Activated CD8-positive, alpha-beta memory T cell treated with anti-CD3 and anti-CD28 coated beads, Interleukin-2, amount 10 ng/mL, durations not matched to agents 7 days and 5 days (primary cell): ENCODE data around the gene KBTBD12. TPM values are rescaled to one million over a fixed set of nuclear protein-coding genes. Genes with fewer than 3 reads are reported as not detected.

ENCODE experiments used
- ATAC-seq: fragments of 150-1000 bp; cut with Tn5 transposase; one replicate; pipeline ENCODE4 v1.10.0; 2021; ENCODE audit warnings: moderate library complexity
- CTCF ChIA-PET: fragments of 350-600 bp; sonication (Branson Sonifier 250); formaldehyde crosslinking; loops from one replicate; lab custom pipeline; 2021; ENCODE audit warnings: antibody characterized with exemption; lab: Charles Lee
- DNase-seq: peaks from one replicate; pipeline ENCODE4 v3.0.0-alpha.2; 2020
- H3K27ac Mint-ChIP-seq: one replicate; pipeline ENCODE4 v1.8.0; 2021; ENCODE audit warnings: mild to moderate bottlenecking, mixed read lengths
- H3K27me3 Mint-ChIP-seq: one replicate; pipeline ENCODE4 v1.8.0; 2021; ENCODE audit warnings: mixed read lengths
- H3K36me3 Mint-ChIP-seq: one replicate; pipeline ENCODE4 v1.8.0; 2021; ENCODE audit warnings: mild to moderate bottlenecking, mixed read lengths
- H3K4me1 Mint-ChIP-seq: one replicate; pipeline ENCODE4 v1.8.0; 2021; ENCODE audit warnings: mixed read lengths
- H3K4me3 Mint-ChIP-seq: one replicate; pipeline ENCODE4 v1.8.0; 2021; ENCODE audit warnings: mild to moderate bottlenecking, moderate library complexity, mixed read lengths
- H3K9me3 Mint-ChIP-seq: one replicate; pipeline ENCODE4 v1.8.0; 2022; ENCODE audit warnings: low read depth, mixed read lengths
- total RNA-seq, 2 experiments: library from RNA; stranded (reverse); gene quantifications; one replicate each; pipeline ENCODE4 v1.2.3, GENCODE V29; 2021

KBTBD12 gene
- total RNA-seq, 2 experiments from 2014 or later, result not detected

DNA sequence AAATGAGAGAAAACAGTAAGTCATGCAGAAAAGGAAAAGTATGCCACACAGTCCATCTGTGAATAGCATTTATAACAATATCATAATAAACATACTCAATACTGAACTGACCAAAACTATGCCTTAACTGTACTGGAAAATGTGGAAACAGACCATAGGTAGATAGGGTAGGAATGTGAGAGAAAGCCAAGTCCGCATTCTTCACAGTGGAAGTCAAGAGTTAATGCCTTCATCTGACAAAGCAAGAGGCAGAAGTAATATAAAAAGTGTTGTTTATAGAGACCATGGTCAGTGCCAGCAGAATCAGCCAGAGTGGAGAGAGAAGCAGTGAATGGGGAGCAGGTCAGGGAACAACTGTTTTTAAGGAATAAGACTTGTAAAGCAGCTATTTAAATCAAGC is 52.3 kb downstream of the KBTBD12 start:
- no peak for DNase-seq
- ATAC-seq, result no peak
- CTCF ChIA-PET, result no interaction called here
- Mint-ChIP-seq H3K27me3 (peaks cover 52% of the 10 kb centered on the region), H3K4me1 (no peaks in the 10 kb centered on the region), H3K27ac (no peak overlapping the region), H3K4me3 (no peak overlapping the region), H3K9me3 (no peaks in the 10 kb centered on the region), H3K36me3 (no peaks in the 10 kb centered on the region)

DNA sequence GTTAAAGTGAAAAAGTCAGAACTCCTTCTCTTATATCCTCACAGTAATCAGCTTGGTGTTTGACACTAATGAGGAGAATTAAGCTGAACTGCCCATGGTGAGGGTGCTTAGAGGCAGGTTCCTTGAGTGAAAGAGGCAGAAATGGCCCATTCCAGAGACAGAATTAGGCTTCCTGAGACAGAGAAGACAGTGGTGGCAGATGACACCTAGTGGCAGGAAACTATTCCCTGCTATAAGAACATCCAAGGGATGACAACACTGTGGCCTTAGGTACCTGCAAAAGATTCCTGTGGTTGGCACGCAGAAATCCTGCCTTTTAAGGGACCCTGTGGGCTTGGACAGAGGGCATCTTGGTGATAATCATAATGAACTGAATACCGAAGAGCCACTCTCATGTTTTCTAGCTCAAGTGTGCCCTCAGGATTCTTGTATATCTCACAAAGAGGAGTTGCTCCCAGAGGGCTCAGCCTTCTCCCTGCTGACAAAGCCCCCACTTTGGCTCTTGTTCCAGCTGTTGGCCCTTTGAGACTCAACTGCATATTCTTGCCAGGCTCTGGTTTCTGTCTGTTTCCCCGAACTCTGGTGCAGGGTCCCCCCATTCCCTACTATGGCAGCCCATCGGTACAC is 56.0 kb downstream of the KBTBD12 start:
- H3K27me3 Mint-ChIP-seq, result peaks cover 70% of the 10 kb centered on the region
- H3K4me3 Mint-ChIP-seq, result no peak overlapping the region
- H3K36me3 Mint-ChIP-seq, result no peaks in the 10 kb centered on the region
- H3K27ac Mint-ChIP-seq, result no peak overlapping the region
- CTCF ChIA-PET, result interaction anchor here (0.6 to 1.6 kb wide), 4 partner anchors 14 to 324 kb away, joined by 3 to 4 read pairs (median 4); no protein-coding TSS in a partner anchor
- ATAC-seq, result peak; percentile 61
- no peak for DNase-seq
- no peaks in the 10 kb centered on the region for H3K9me3 Mint-ChIP-seq
- H3K4me1 Mint-ChIP-seq, result no peaks in the 10 kb centered on the region

DNA sequence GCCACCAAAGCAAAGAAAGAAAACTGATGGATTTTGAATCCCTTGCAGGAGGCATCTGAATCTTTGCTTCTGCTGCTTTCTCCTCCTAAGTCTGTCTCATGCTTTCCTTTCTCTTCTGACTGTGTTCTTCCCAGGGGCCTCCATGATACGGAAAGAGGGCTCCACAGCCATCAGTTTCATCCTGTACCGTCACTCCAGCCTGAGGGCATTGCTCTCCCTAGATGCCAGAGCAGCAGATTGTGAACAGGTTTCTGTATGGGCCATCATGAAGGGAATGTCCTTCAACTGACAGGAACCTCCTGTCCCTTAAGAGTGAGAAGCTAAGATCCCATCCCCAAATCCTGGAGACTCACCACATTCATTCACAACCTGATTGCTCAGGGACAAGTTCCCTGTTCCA is 59.2 kb downstream of the KBTBD12 start:
- H3K27me3 Mint-ChIP-seq, result peaks cover 65% of the 10 kb centered on the region
- no peak overlapping the region for H3K4me3 Mint-ChIP-seq
- H3K9me3 Mint-ChIP-seq, result no peaks in the 10 kb centered on the region
- H3K36me3 Mint-ChIP-seq, result no peaks in the 10 kb centered on the region
- ATAC-seq (no peak), DNase-seq (no peak)
- no peaks in the 10 kb centered on the region for H3K4me1 Mint-ChIP-seq
- no peak overlapping the region for H3K27ac Mint-ChIP-seq
- CTCF ChIA-PET, result no interaction called here

DNA sequence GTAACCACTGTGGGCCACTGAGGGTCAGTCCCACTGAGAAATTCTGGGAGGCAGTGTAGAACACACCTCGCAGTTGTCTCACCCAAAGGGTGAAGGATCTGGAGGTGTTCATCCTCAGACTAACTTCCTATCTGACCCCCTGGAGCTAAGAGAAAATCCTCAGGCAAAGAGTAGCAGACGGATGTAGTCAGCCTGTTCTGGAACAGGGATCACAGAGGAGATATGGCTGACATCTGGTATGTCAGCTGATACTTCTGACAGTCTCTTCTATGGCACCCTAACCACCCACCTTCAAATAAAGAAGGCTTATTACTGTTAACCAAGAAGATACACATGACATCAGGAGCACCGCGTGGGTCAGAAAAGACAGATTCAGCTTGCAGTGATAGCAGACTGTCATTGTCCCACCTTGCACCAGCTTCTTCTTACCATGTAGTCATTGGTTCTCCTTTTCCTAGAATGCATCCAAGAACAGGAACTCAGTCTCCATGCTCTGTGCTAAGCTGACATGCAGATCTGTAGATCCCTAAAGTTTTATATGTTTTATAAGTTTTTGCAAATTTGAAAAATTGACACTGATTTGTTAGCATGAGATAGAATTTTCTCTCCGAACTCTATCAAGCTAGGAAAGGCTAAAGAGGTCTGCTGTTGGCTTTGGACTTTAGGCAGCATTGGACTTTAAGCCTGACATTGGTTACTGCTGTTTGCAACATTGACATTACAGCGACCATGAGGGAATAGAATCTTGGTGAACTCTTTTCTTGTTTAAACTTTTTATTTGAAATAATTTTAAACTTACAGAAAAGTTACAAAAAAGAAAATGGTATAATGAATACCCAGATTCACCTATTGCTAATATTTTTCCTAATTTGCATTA is 60.4 kb downstream of the KBTBD12 start:
- CTCF ChIA-PET, result interaction anchor here (0.6 kb wide), 1 partner anchor 93 kb away, joined by 4 read pairs; no protein-coding TSS in a partner anchor
- Mint-ChIP-seq H3K36me3 (no peaks in the 10 kb centered on the region), H3K9me3 (no peaks in the 10 kb centered on the region), H3K27ac (no peak overlapping the region), H3K4me3 (no peak overlapping the region), H3K27me3 (peaks cover 55% of the 10 kb centered on the region), H3K4me1 (no peaks in the 10 kb centered on the region)
- DNase-seq (no peak), ATAC-seq (no peak)

DNA sequence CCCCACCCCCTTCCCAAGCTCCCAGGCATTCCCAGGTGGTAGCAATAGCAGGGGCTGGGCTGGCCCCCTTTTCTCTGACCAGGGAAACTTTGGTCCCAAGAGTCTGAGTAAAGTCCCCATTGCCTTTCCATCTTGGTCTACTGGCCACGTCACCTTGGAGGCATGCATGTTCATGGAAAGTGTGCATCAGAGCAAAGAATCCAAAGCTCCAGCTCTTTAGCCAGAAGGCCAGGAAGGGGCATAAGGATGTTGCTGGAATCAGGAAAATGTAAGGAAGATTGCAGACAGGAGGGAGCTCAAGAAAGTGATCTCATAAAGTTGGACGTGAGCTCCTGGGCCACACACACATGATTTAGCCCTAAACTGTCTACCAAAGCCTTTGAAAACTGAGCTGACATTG is 63.6 kb downstream of the KBTBD12 start:
- no peak overlapping the region for H3K4me3 Mint-ChIP-seq
- H3K9me3 Mint-ChIP-seq, result no peaks in the 10 kb centered on the region
- peaks cover 41% of the 10 kb centered on the region for H3K27me3 Mint-ChIP-seq
- CTCF ChIA-PET, result interaction anchor here (1.0 kb wide), 1 partner anchor 33 kb away, joined by 3 read pairs; no protein-coding TSS in a partner anchor
- H3K4me1 Mint-ChIP-seq, result no peaks in the 10 kb centered on the region
- no peak for DNase-seq
- ATAC-seq, result no peak
- H3K36me3 Mint-ChIP-seq, result no peaks in the 10 kb centered on the region
- no peak overlapping the region for H3K27ac Mint-ChIP-seq

DNA sequence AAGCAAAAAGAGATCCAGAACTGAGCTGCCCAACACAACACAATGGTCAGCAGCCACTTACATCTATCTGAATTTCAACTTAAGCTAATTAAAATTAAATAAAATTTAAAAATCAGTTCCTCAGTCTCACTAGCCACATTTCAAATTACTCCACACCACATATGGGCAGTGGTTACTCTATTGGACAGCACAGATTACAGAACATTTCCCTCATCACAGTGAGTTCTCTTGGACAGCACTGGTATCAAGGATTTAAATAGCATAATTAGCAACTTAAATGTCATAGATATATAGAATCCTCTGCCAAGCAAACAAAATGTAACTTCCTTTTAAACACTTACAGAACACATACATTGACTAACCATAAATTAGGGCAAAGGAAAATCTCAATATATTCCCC is 64.4 kb downstream of the KBTBD12 start:
- no peaks in the 10 kb centered on the region for H3K4me1 Mint-ChIP-seq
- ATAC-seq (no peak), DNase-seq (no peak)
- H3K27ac Mint-ChIP-seq, result no peak overlapping the region
- H3K36me3 Mint-ChIP-seq, result no peaks in the 10 kb centered on the region
- H3K27me3 Mint-ChIP-seq, result peaks cover 34% of the 10 kb centered on the region
- H3K4me3 Mint-ChIP-seq, result no peak overlapping the region
- H3K9me3 Mint-ChIP-seq, result no peaks in the 10 kb centered on the region
- CTCF ChIA-PET, result interaction anchor here (1.0 kb wide), 1 partner anchor 32 kb away, joined by 3 read pairs; no protein-coding TSS in a partner anchor

DNA sequence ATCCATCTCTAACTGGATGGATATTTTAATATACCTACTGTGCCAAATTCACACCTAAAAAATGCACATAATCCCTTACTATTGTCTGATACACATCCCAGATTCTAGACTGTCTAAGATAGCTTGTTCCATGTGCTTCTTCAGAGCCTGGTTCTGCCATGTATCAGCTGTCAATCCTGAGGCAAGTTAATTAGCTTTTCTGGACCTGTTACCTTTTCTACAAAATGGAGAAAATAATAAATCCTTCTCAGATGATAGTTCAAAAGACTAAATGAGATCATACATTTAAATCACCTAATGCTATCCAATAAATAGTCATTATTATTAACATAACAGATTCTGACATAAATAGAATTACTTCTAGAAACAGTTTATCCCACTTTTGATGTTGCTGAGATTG is 66.1 kb downstream of the KBTBD12 start:
- CTCF ChIA-PET, result no interaction called here
- H3K27ac Mint-ChIP-seq, result no peak overlapping the region
- no peak for DNase-seq
- no peaks in the 10 kb centered on the region for H3K9me3 Mint-ChIP-seq
- H3K36me3 Mint-ChIP-seq, result no peaks in the 10 kb centered on the region
- peaks cover 28% of the 10 kb centered on the region for H3K27me3 Mint-ChIP-seq
- H3K4me3 Mint-ChIP-seq, result no peak overlapping the region
- no peaks in the 10 kb centered on the region for H3K4me1 Mint-ChIP-seq
- ATAC-seq, result no peak

DNA sequence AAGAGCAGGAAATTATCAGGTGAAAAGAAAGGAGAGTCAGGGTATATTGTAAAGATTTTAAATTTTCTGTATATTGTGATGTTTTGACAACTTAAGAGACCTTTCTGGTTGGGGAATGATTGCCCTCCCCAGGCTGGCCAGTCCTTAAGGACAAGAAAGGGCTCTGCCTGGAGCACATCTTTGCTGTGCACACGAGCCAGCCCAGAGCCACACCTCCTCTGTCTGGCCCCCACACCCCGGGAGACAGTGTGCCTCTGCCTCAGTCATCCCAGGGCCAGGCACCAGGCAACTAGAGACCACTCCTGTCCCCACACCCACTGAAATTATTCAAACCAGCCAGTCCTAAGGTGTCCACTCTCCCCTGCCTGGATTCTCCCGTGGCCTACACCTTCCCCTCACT is 67.1 kb downstream of the KBTBD12 start:
- H3K4me3 Mint-ChIP-seq, result no peak overlapping the region
- H3K36me3 Mint-ChIP-seq, result no peaks in the 10 kb centered on the region
- CTCF ChIA-PET, result no interaction called here
- ATAC-seq, result no peak
- peaks cover 20% of the 10 kb centered on the region for H3K27me3 Mint-ChIP-seq
- no peaks in the 10 kb centered on the region for H3K9me3 Mint-ChIP-seq
- H3K27ac Mint-ChIP-seq, result no peak overlapping the region
- no peak for DNase-seq
- H3K4me1 Mint-ChIP-seq, result no peaks in the 10 kb centered on the region

DNA sequence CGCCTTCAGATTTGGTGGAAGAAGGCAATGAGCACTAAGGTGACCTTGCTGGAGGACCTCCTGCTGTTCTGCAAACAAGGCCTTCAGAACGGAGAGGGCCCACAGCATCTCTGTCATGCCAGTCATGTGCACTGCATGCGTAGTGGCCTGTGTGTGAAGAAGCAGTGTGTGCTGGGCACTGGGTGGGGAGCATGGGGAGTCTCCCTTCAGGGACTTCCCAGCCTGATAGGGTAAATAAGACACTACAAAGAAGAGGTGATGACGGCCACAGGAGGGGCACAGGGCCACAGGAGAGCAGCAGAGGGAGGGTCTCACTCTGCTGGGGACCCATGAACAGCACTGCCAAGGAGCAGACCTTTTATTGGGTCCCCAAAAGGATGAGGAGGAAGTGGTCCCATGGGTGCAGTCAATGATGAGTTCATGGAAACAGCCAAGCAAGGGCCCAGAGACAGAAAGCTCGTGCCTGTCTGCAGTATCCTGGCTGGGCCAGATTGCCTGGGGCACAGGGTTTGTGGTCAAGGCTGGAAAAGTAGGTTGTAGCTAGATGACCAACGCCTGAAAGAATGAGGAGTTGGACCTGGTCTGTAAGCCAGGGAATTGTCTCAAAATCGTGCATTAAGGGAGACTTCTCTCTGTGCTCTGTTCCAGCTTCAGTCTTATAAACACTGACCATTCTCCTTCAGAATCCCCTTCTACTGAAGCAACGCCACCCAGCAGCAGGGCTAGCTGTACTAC is 69.4 kb downstream of the KBTBD12 start:
- no peaks in the 10 kb centered on the region for H3K4me1 Mint-ChIP-seq
- ATAC-seq, result no peak
- H3K9me3 Mint-ChIP-seq, result no peaks in the 10 kb centered on the region
- no peak overlapping the region for H3K27ac Mint-ChIP-seq
- H3K4me3 Mint-ChIP-seq, result no peak overlapping the region
- H3K36me3 Mint-ChIP-seq, result no peaks in the 10 kb centered on the region
- no peak for DNase-seq
- CTCF ChIA-PET, result no interaction called here
- peaks cover 7% of the 10 kb centered on the region for H3K27me3 Mint-ChIP-seq

DNA sequence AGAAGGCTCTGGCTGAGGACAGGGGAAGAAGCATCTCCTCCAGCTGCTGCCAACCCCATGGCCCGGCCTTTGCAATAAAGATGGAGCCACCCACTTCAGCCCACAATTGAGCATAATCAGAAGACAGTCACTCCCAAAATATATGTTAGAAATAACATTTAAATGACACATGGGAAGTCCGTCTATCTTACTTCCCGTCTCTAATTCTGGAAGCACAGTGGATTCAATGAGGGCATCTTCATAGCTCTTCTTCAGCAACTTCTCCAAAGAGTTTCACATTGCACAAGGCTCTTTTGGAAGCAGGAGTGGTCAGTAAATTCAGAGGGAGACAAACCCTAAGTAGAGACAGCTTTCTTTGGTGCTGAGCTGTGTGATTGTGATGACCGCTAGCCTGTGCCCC is 70.2 kb downstream of the KBTBD12 start:
- Mint-ChIP-seq H3K36me3 (no peaks in the 10 kb centered on the region), H3K27ac (no peak overlapping the region), H3K27me3 (peaks cover 7% of the 10 kb centered on the region), H3K4me1 (no peaks in the 10 kb centered on the region), H3K9me3 (no peaks in the 10 kb centered on the region), H3K4me3 (no peak overlapping the region)
- DNase-seq (no peak), ATAC-seq (no peak)
- CTCF ChIA-PET, result no interaction called here

DNA sequence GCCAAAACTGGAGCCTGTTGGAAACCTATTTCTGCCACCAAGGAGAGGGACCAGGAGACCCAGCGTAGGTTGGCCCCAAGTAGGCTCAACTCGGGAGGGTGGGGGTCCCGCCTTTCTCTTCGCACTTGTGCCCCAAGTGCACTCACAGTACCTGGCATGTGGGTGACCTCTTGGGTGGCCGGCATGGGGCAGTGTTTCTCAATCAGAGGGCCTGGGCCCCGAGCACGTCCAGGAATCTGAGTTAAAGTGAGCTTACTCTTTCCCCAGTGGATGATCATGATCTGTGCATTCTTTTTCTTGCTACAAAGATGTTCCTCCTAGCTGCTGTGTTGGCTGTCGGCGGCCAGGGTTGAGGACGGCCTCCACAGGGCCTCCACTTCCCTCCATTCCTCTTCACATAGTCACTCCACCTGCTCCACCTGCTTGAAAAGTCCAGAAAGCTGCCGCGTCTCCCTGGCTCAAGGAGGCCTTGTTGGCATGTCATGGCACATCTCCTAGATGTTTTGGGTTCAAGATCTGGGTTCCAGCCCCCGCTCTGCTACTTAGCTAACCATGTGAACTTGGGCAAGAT is 70.7 kb downstream of the KBTBD12 start:
- Mint-ChIP-seq H3K27me3 (peaks cover 7% of the 10 kb centered on the region), H3K36me3 (no peaks in the 10 kb centered on the region), H3K4me1 (no peaks in the 10 kb centered on the region), H3K4me3 (no peak overlapping the region), H3K9me3 (no peaks in the 10 kb centered on the region), H3K27ac (no peak overlapping the region)
- ATAC-seq (no peak), DNase-seq (no peak)
- CTCF ChIA-PET, result no interaction called here

DNA sequence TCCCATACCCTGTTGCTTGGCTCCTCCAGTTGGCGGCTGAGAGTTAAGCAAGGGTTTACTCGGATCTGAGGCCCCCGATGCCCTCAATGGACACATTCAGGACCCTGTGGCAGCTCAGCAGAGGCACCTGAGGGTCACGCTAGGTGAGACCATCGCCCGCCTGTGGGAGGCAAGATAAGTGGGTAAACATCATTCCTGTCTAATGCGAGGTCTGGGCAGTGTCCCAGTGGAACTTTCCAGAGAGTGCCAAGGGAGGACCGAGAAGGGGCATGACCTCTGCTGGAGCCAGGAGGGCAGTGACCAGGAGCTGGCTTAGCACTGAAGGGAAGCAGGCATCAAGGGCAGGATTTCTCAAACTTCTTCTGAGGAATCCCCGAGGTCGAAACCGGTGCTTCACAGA is 71.8 kb downstream of the KBTBD12 start:
- ATAC-seq, result no peak
- Mint-ChIP-seq H3K9me3 (no peaks in the 10 kb centered on the region), H3K36me3 (no peaks in the 10 kb centered on the region), H3K27me3 (peaks cover 5% of the 10 kb centered on the region), H3K27ac (no peak overlapping the region), H3K4me3 (no peak overlapping the region), H3K4me1 (no peaks in the 10 kb centered on the region)
- CTCF ChIA-PET, result no interaction called here
- DNase-seq, result no peak

DNA sequence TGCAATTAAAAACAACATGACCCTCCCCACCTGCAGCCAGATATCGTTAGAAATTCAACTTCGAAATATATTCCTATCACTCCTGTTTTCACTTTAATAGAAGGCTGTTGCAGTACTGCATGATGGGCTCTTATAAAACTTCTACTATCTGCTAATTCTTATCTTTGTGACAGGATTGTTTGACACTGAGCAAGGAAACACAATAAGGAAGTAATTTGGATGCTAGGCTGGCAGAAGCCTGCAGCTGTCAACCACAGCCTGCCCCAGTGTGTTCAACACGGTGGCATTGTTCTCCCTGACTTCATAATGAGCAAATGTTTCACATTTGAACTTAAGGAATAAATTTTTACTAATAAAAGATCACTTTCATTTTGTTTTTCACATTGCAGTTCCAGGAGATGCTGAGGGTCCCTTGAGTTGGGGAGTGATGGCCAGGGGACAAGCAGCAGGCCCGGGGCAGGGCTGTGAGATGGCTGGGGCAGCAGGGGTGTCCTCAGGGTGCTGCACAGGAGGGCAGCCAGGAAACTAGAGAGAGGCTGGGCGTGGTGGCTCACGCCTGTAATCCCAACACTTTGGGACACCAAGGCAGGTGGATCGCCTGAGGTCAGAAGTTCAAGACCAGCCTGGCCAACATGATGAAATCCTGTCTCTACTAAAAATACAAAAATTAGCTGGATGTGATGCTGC is 72.4 kb downstream of the KBTBD12 start:
- Mint-ChIP-seq H3K36me3 (no peaks in the 10 kb centered on the region), H3K4me3 (no peak overlapping the region), H3K27ac (no peak overlapping the region), H3K9me3 (no peaks in the 10 kb centered on the region), H3K27me3 (peaks cover 4% of the 10 kb centered on the region), H3K4me1 (no peaks in the 10 kb centered on the region)
- CTCF ChIA-PET, result no interaction called here
- no peak for ATAC-seq
- no peak for DNase-seq
